Neural cell (in vitro differentiated cells): ENCODE data around the gene ADCY4. TPM values are rescaled to one million over a fixed set of nuclear protein-coding genes. Genes with fewer than 3 reads are reported as not detected.

Experiments used
- H2AFZ ChIP-seq: fragments of 200-600, 300-800 bp; sonication (generic), shearing (Covaris generic); 2 replicates; pipeline ENCODE4 v1.6.0; 2014; ENCODE audit warnings: low read depth, mild to moderate bottlenecking, antibody characterized with exemption, low read length, moderate library complexity
- H3F3A ChIP-seq: fragments of 200-600 bp; shearing (Covaris generic); 2 replicates; pipeline ENCODE4 v1.6.1; 2016; ENCODE audit warnings: mild to moderate bottlenecking, moderate library complexity, mixed read lengths, antibody characterized with exemption, low read length; ENCODE audit not compliant: insufficient read depth, poor library complexity, severe bottlenecking
- H3K27ac ChIP-seq: fragments of 200-600, 300-800 bp; sonication (generic), shearing (Covaris generic); 2 replicates; pipeline ENCODE4 v1.5.1; 2014; ENCODE audit warnings: mild to moderate bottlenecking, low read length, moderate library complexity
- H3K27me3 ChIP-seq: fragments of 300-800, 200-600 bp; sonication (generic), shearing (Covaris generic); 2 replicates; pipeline ENCODE4 v1.6.0; 2014; ENCODE audit warnings: mild to moderate bottlenecking, low read depth, low read length, moderate library complexity; ENCODE audit not compliant: insufficient read depth
- H3K36me3 ChIP-seq: fragments of 300-800, 200-600 bp; sonication (generic), shearing (Covaris generic); 2 replicates; pipeline ENCODE4 v1.5.1; 2014; ENCODE audit warnings: mild to moderate bottlenecking, antibody characterized with exemption, low read length, moderate library complexity; ENCODE audit not compliant: insufficient read depth
- H3K4me2 ChIP-seq: fragments of 300-800, 200-600 bp; sonication (generic), shearing (Covaris generic); 2 replicates; pipeline ENCODE4 v1.6.0; 2014; ENCODE audit warnings: mild to moderate bottlenecking, low read length
- H3K4me3 ChIP-seq: fragments of 300-800, 200-600 bp; sonication (generic), shearing (Covaris generic); 2 replicates; pipeline ENCODE4 v1.5.1; 2014; ENCODE audit warnings: mild to moderate bottlenecking, low read length, moderate library complexity
- H3K79me2 ChIP-seq: fragments of 200-600 bp; shearing (Covaris generic); replicated peaks from 2 replicates; pipeline ENCODE4 v1.6.0; 2014; ENCODE audit warnings: mild to moderate bottlenecking, low read length, moderate library complexity; ENCODE audit not compliant: insufficient read depth
- H3K9ac ChIP-seq: fragments of 300-800, 200-600 bp; sonication (generic), shearing (Covaris generic); 2 replicates; pipeline ENCODE4 v1.6.1; 2016; ENCODE audit warnings: mild to moderate bottlenecking, low read length, mixed read lengths
- H3K9me2 ChIP-seq: fragments of 200-600 bp; shearing (Covaris generic); 2 replicates; pipeline ENCODE4 v1.6.1; 2016; ENCODE audit warnings: mild to moderate bottlenecking, low read length, mixed read lengths; ENCODE audit not compliant: insufficient read depth
- H3K9me3 ChIP-seq: fragments of 200-600, 300-800 bp; sonication (generic), shearing (Covaris generic); 2 replicates; pipeline ENCODE4 v1.6.1; 2016; ENCODE audit warnings: mild to moderate bottlenecking, mixed run types, low read length, moderate library complexity, mixed read lengths
- H4K20me1 ChIP-seq: fragments of 200-600 bp; shearing (Covaris generic); 2 replicates; pipeline ENCODE4 v1.6.1; 2016; ENCODE audit warnings: mild to moderate bottlenecking, mixed run types; ENCODE audit not compliant: insufficient read depth
- EP300 ChIP-seq: fragments of 450-650 bp; conservative IDR thresholded peaks from 2 replicates; pipeline ENCODE4 v1.6.1; 2014; ENCODE audit warnings: antibody characterized with exemption, mild to moderate bottlenecking, moderate library complexity; ENCODE audit not compliant: poor library complexity, severe bottlenecking
- EZH2 ChIP-seq: fragments of 200-600, 300-800 bp; shearing (Covaris generic), sonication (generic); IDR thresholded peaks from 2 replicates; pipeline ENCODE4 v1.6.1; 2014; ENCODE audit warnings: antibody characterized with exemption, low read length, borderline replicate concordance, mild to moderate bottlenecking; ENCODE audit not compliant: insufficient read depth, poor library complexity, severe bottlenecking
- MXI1 ChIP-seq: fragments of 450-650 bp; conservative IDR thresholded peaks from 2 replicates; pipeline ENCODE4 v1.6.1; 2014; ENCODE audit warnings: antibody characterized with exemption, mild to moderate bottlenecking; ENCODE audit not compliant: poor library complexity, severe bottlenecking
- POLR2AphosphoS5 ChIP-seq: IDR thresholded peaks from 2 replicates; pipeline ENCODE4 v1.6.1; 2012
- RAD21 ChIP-seq: fragments of 450-650 bp; conservative IDR thresholded peaks from 2 replicates; pipeline ENCODE4 v1.6.1; 2014; ENCODE audit warnings: antibody characterized with exemption, mild to moderate bottlenecking, moderate library complexity
- SMC3 ChIP-seq: fragments of 450-650 bp; conservative IDR thresholded peaks from 2 replicates; pipeline ENCODE4 v1.6.1; 2014; ENCODE audit warnings: antibody characterized with exemption, mild to moderate bottlenecking, moderate library complexity; ENCODE audit not compliant: poor library complexity
- TAF1 ChIP-seq: IDR thresholded peaks from 2 replicates; pipeline ENCODE4 v1.6.1; 2012; ENCODE audit warnings: low read depth
- polyA plus RNA-seq: library from polyadenylated mRNA; depleted of rRNA; stranded (reverse); fragments of >200 nt; gene quantifications from 2 replicates; pipeline ENCODE4 v1.2.3, GENCODE V29; 2014
- TF ChIP-seq, protein P1 (sequence below): fragments of 450-650 bp; IDR thresholded peaks from 2 replicates; pipeline ENCODE4 v1.5.1; 2014; ENCODE audit warnings: antibody characterized with exemption, mild to moderate bottlenecking, moderate library complexity; ENCODE audit not compliant: poor library complexity, severe bottlenecking
- TF ChIP-seq, protein P2 (sequence below): IDR thresholded peaks from 2 replicates; pipeline ENCODE4 v1.6.1; 2012; ENCODE audit warnings: borderline replicate concordance

The ADCY4 gene
- polyA plus RNA-seq, 1 donor from 2014 or later, result not detected

DNA sequence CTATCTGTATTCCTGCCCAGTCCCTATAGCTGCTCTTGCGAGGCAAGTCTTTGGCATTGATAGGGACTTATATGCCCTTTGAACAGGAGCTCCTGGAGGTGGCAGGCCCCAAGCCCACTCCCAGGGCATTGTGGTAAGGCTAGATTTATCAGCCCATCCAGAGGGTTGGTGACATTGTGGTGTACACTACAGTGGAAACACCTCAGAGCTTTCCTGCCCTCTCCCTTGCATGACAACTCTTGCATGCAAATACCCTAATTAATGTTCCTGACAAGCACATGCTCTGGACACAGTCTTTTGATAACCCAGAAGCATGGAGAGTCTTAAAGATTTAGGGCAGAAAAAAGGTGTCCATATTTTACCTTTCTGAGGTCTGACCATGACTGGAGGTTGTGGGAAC, 5.7 kb upstream of the ADCY4 start (continued):
- TF ChIP-seq MXI1 (no peak), POLR2AphosphoS5 (no peak), RAD21 (no peak)

DNA sequence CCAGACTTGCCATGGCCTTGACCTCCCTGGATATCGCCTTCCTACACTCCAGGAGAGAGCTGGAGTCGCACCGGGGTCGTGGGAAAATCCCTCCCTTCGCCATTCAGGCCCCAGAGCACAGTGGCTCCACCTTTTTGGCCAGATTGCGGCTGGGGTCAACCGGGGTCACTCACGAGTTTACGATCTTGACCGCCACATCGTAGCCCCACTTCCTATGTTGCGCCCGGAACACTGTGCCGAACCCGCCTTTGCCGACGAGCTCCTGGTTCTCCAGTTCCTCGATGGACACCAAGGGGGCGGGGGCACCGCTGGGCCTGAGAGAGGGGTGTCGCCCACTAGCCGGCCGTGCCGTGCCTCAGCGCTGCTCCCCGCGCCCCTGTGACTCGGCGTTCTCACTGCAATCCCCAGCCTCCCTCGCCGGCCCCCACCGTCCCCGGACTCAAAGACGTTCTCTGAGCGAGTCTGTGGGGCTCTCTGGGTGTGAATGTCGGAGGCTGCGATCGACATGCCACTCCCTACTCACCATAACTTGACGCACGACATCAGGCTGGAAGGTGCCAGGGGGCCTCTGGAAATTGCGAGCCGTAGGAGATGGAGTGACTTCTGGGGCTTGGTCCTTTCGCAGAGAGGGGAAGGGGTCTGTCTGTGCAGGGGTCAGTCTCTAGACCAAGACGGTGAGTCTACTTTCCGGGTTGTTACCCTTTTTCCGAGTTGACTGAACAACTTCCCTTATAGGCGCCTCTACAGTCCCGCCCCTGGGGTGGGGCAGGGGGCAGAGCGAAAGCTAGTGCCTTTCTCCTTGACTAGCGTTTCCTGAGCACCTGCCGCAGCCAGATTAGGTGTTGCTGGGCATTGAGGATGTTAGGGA, 4.6 kb upstream of the ADCY4 start, which contains the start of gene RIPK3:
RIPK3 (minus strand) TSS at position 708 of the 868 bp plus-strand sequence; CDS start at position 543, 165 bp downstream.
- no peaks in the 10 kb centered on the region for H4K20me1 ChIP-seq
- TF ChIP-seq, protein P1, sequence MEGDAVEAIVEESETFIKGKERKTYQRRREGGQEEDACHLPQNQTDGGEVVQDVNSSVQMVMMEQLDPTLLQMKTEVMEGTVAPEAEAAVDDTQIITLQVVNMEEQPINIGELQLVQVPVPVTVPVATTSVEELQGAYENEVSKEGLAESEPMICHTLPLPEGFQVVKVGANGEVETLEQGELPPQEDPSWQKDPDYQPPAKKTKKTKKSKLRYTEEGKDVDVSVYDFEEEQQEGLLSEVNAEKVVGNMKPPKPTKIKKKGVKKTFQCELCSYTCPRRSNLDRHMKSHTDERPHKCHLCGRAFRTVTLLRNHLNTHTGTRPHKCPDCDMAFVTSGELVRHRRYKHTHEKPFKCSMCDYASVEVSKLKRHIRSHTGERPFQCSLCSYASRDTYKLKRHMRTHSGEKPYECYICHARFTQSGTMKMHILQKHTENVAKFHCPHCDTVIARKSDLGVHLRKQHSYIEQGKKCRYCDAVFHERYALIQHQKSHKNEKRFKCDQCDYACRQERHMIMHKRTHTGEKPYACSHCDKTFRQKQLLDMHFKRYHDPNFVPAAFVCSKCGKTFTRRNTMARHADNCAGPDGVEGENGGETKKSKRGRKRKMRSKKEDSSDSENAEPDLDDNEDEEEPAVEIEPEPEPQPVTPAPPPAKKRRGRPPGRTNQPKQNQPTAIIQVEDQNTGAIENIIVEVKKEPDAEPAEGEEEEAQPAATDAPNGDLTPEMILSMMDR, result no peak
- TF ChIP-seq MXI1 (no peak), EP300 (no peak)
- no peaks in the 10 kb centered on the region for H3K36me3 ChIP-seq
- H3K4me2 ChIP-seq, result no peak within 1 kb of the TSS
- no peak within 1 kb of the TSS for H2AFZ ChIP-seq
- H3K27ac ChIP-seq, result no peak within 1 kb of the TSS
- H3K27me3 ChIP-seq, result peaks cover 72% of the 10 kb centered on the region
- H3K9me2 ChIP-seq, result no peaks in the 10 kb centered on the region
- no peaks in the 10 kb centered on the region for H3K9me3 ChIP-seq
- no peaks in the 10 kb centered on the region for H3F3A ChIP-seq
- H3K9ac ChIP-seq, result no peak within 1 kb of the TSS
- no peak within 1 kb of the TSS for H3K4me3 ChIP-seq
- H3K79me2 ChIP-seq, result no peaks in the 10 kb centered on the region

DNA sequence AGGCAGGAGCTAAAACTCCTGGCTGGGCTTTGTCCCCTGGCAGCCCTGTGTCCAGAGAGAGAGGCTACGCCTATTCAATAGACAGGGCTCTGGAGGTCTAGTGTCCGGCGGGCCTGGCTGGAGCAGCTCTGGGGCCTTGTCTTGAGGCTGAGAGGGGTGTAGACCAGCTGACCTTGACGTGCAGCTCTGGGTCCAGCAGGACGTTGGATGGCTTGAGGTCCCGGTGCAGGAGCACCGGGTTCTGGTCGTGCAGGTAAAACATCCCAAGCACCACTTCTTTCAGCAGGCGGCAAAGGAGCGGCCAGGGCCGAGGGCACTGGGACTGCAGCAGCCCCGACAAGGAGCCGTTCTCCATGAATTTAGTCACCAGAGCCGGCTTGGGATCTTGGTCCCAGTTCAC, 4.0 kb upstream of the ADCY4 start:
- Histone ChIP-seq H3K36me3 (no peaks in the 10 kb centered on the region), H3K4me2 (no peak overlapping the region), H3K79me2 (no peaks in the 10 kb centered on the region), H3K9me2 (no peaks in the 10 kb centered on the region), H3K9me3 (no peaks in the 10 kb centered on the region), H2AFZ (no peak overlapping the region), H3K27ac (no peak overlapping the region), H3K9ac (no peak overlapping the region), H3F3A (no peaks in the 10 kb centered on the region), H4K20me1 (no peaks in the 10 kb centered on the region), H3K27me3 (peaks cover 79% of the 10 kb centered on the region), H3K4me3 (no peak overlapping the region)
- TF ChIP-seq, protein P2, sequence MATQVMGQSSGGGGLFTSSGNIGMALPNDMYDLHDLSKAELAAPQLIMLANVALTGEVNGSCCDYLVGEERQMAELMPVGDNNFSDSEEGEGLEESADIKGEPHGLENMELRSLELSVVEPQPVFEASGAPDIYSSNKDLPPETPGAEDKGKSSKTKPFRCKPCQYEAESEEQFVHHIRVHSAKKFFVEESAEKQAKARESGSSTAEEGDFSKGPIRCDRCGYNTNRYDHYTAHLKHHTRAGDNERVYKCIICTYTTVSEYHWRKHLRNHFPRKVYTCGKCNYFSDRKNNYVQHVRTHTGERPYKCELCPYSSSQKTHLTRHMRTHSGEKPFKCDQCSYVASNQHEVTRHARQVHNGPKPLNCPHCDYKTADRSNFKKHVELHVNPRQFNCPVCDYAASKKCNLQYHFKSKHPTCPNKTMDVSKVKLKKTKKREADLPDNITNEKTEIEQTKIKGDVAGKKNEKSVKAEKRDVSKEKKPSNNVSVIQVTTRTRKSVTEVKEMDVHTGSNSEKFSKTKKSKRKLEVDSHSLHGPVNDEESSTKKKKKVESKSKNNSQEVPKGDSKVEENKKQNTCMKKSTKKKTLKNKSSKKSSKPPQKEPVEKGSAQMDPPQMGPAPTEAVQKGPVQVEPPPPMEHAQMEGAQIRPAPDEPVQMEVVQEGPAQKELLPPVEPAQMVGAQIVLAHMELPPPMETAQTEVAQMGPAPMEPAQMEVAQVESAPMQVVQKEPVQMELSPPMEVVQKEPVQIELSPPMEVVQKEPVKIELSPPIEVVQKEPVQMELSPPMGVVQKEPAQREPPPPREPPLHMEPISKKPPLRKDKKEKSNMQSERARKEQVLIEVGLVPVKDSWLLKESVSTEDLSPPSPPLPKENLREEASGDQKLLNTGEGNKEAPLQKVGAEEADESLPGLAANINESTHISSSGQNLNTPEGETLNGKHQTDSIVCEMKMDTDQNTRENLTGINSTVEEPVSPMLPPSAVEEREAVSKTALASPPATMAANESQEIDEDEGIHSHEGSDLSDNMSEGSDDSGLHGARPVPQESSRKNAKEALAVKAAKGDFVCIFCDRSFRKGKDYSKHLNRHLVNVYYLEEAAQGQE, result no peak
- TF ChIP-seq MXI1, result no peak
- no peak for TF ChIP-seq SMC3
- TF ChIP-seq, protein P1, result no peak
- no peak for TF ChIP-seq POLR2AphosphoS5
- TF ChIP-seq EP300, result no peak
- TF ChIP-seq EZH2, result no peak
- TF ChIP-seq TAF1, result no peak
- no peak for TF ChIP-seq RAD21
